Measurements from ENCODE around the gene RPS15. TPM values are rescaled to one million over a fixed set of nuclear protein-coding genes. Genes with fewer than 3 reads are reported as not detected.
"Not testable (repeated sequence)": the region's sequence is repeated elsewhere in the genome, so short reads cannot be mapped to it uniquely, and the experiment has no call there.

RPS15 gene
- total RNA-seq, 1 donor, result 1,183 TPM

GRCh38 chr19:1411255-1412191 lies 26.7 kb upstream of the RPS15 start:
- Histone ChIP-seq H3K27me3 (ENCODE audit: insufficient read depth, low read length) (no peaks in the 10 kb centered on the region), H3K4me3 (ENCODE audit: low read length) (no peak overlapping the region), H3K4me1 (ENCODE audit: insufficient read depth, low read length) (peaks cover 80% of the 10 kb centered on the region), H3K9me3 (ENCODE audit: low read depth, low read length) (no peaks in the 10 kb centered on the region)

- Histone ChIP-seq H3K9me3 (ENCODE audit: low read depth, low read length) (no peaks in the 10 kb centered on the region), H3K4me1 (ENCODE audit: insufficient read depth, low read length) (peaks cover 77% of the 10 kb centered on the region), H3K27me3 (ENCODE audit: insufficient read depth, low read length) (no peaks in the 10 kb centered on the region), H3K4me3 (ENCODE audit: low read length) (no peak overlapping the region)
These were observed 25.8 kb upstream of the RPS15 start for GRCh38 chr19:1412323-1412923.

- Histone ChIP-seq H3K9me3 (ENCODE audit: low read depth, low read length) (no peaks in the 10 kb centered on the region), H3K4me3 (ENCODE audit: low read length) (no peak overlapping the region), H3K4me1 (ENCODE audit: insufficient read depth, low read length) (peaks cover 76% of the 10 kb centered on the region), H3K27me3 (ENCODE audit: insufficient read depth, low read length) (no peaks in the 10 kb centered on the region)
These were observed 25.0 kb upstream of the RPS15 start for GRCh38 chr19:1412995-1413800.

GRCh38 chr19:1416014-1416841 lies 22.0 kb upstream of the RPS15 start:
- no peak overlapping the region for H3K4me3 ChIP-seq (ENCODE audit: low read length)
- no peaks in the 10 kb centered on the region for H3K9me3 ChIP-seq (ENCODE audit: low read depth, low read length)
- peaks cover 46% of the 10 kb centered on the region for H3K4me1 ChIP-seq (ENCODE audit: insufficient read depth, low read length)
- no peaks in the 10 kb centered on the region for H3K27me3 ChIP-seq (ENCODE audit: insufficient read depth, low read length)

GRCh38 chr19:1417145-1417544 lies 21.1 kb upstream of the RPS15 start:
- Histone ChIP-seq H3K9me3 (ENCODE audit: low read depth, low read length) (no peaks in the 10 kb centered on the region), H3K4me3 (ENCODE audit: low read length) (no peak overlapping the region), H3K27me3 (ENCODE audit: insufficient read depth, low read length) (no peaks in the 10 kb centered on the region), H3K4me1 (ENCODE audit: insufficient read depth, low read length) (peaks cover 37% of the 10 kb centered on the region)

GRCh38 chr19:1417681-1418495 lies 20.3 kb upstream of the RPS15 start:
- no peaks in the 10 kb centered on the region for H3K9me3 ChIP-seq (ENCODE audit: low read depth, low read length)
- H3K4me1 ChIP-seq (ENCODE audit: insufficient read depth, low read length), result peaks cover 29% of the 10 kb centered on the region

GRCh38 chr19:1418496-1418775 lies 19.8 kb upstream of the RPS15 start:
- Histone ChIP-seq H3K27me3 (ENCODE audit: insufficient read depth, low read length) (no peaks in the 10 kb centered on the region), H3K4me3 (ENCODE audit: low read length) (no peak overlapping the region), H3K4me1 (ENCODE audit: insufficient read depth, low read length) (peaks cover 24% of the 10 kb centered on the region), H3K9me3 (ENCODE audit: low read depth, low read length) (no peaks in the 10 kb centered on the region)

More at GRCh38 chr19:1417681-1418495, 20.3 kb upstream of the RPS15 start:
- Histone ChIP-seq H3K27me3 (ENCODE audit: insufficient read depth, low read length) (no peaks in the 10 kb centered on the region), H3K4me3 (ENCODE audit: low read length) (no peak overlapping the region)

GRCh38 chr19:1418951-1419738 lies 19.1 kb upstream of the RPS15 start:
- Histone ChIP-seq H3K4me1 (ENCODE audit: insufficient read depth, low read length) (peaks cover 21% of the 10 kb centered on the region), H3K27me3 (ENCODE audit: insufficient read depth, low read length) (no peaks in the 10 kb centered on the region), H3K4me3 (ENCODE audit: low read length) (no peak overlapping the region), H3K9me3 (ENCODE audit: low read depth, low read length) (no peaks in the 10 kb centered on the region)

GRCh38 chr19:1420085-1420484 lies 18.1 kb upstream of the RPS15 start:
- not testable (repeated sequence) for H3K27me3 ChIP-seq (ENCODE audit: insufficient read depth, low read length); H3K9me3 ChIP-seq (ENCODE audit: low read depth, low read length); H3K4me3 ChIP-seq (ENCODE audit: low read length)
- H3K4me1 ChIP-seq (ENCODE audit: insufficient read depth, low read length), result peaks cover 17% of the 10 kb centered on the region

- H3K27me3 ChIP-seq (ENCODE audit: insufficient read depth, low read length), result no peaks in the 10 kb centered on the region
- H3K9me3 ChIP-seq (ENCODE audit: low read depth, low read length), result no peaks in the 10 kb centered on the region
- peaks cover 12% of the 10 kb centered on the region for H3K4me1 ChIP-seq (ENCODE audit: insufficient read depth, low read length)
- H3K4me3 ChIP-seq (ENCODE audit: low read length), result no peak overlapping the region
These were observed 17.6 kb upstream of the RPS15 start for GRCh38 chr19:1420590-1420989.

GRCh38 chr19:1421218-1421957 lies 16.8 kb upstream of the RPS15 start:
- Histone ChIP-seq H3K4me1 (ENCODE audit: insufficient read depth, low read length) (peaks cover 4% of the 10 kb centered on the region), H3K4me3 (ENCODE audit: low read length) (no peak overlapping the region), H3K27me3 (ENCODE audit: insufficient read depth, low read length) (no peaks in the 10 kb centered on the region), H3K9me3 (ENCODE audit: low read depth, low read length) (no peaks in the 10 kb centered on the region)

- Histone ChIP-seq H3K4me3 (ENCODE audit: low read length) (no peak overlapping the region), H3K4me1 (ENCODE audit: insufficient read depth, low read length) (no peaks in the 10 kb centered on the region), H3K9me3 (ENCODE audit: low read depth, low read length) (no peaks in the 10 kb centered on the region), H3K27me3 (ENCODE audit: insufficient read depth, low read length) (no peaks in the 10 kb centered on the region)
These were observed 16.3 kb upstream of the RPS15 start for GRCh38 chr19:1421958-1422305.

GRCh38 chr19:1422360-1422759 lies 15.8 kb upstream of the RPS15 start:
- Histone ChIP-seq H3K4me3 (ENCODE audit: low read length) (no peak overlapping the region), H3K27me3 (ENCODE audit: insufficient read depth, low read length) (no peaks in the 10 kb centered on the region), H3K4me1 (ENCODE audit: insufficient read depth, low read length) (no peaks in the 10 kb centered on the region), H3K9me3 (ENCODE audit: low read depth, low read length) (no peaks in the 10 kb centered on the region)
